Liver (tissue), 9 donors: ENCODE measurements around the gene ITCH. TPM values are rescaled to one million over a fixed set of nuclear protein-coding genes. Genes with fewer than 3 reads are reported as not detected.
A peak's percentile ranks its signal among the peaks of the same experiment; 100 is the strongest.
"Not testable (repeated sequence)": the region's sequence is repeated elsewhere in the genome, so short reads cannot be mapped to it uniquely, and the experiment has no call there.

Source experiments
- DNase-seq: peaks from one replicate; pipeline ENCODE4 v3.0.0-alpha.2; 2017; ENCODE audit warnings: low spot score
- H3K27ac ChIP-seq, 2 donors: one replicate each; pipeline ENCODE4 v1.7.0; 2013; ENCODE audit warnings: inconsistent platforms in 2 of 2, low read length in 2 of 2, control low read depth in 1 of 2, low read depth in 1 of 2, mild to moderate bottlenecking in 1 of 2
- H3K27me3 ChIP-seq, 4 donors: one replicate each; pipeline versions ENCODE4 v1.6.1 to v1.7.0; 2013; ENCODE audit warnings: low read length in 3 of 4, inconsistent platforms in 1 of 4, mild to moderate bottlenecking in 1 of 4, moderate library complexity in 1 of 4; ENCODE audit not compliant: control insufficient read depth in 4 of 4, insufficient read depth in 4 of 4
- H3K36me3 ChIP-seq, 4 donors: one replicate each; pipeline versions ENCODE4 v1.6.1 to v1.7.0; 2013; ENCODE audit warnings: low read length in 3 of 4, mild to moderate bottlenecking in 3 of 4, low read depth in 1 of 4, moderate library complexity in 1 of 4; ENCODE audit not compliant: control insufficient read depth in 4 of 4, insufficient read depth in 3 of 4
- H3K4me1 ChIP-seq, 4 donors: one replicate each; pipeline versions ENCODE4 v1.6.1 to v1.7.0; 2013; ENCODE audit warnings: low read length in 3 of 4, mild to moderate bottlenecking in 3 of 4, moderate library complexity in 1 of 4; ENCODE audit not compliant: control insufficient read depth in 4 of 4, insufficient read depth in 4 of 4
- H3K4me3 ChIP-seq, 3 donors: one replicate each; pipeline versions ENCODE4 v1.6.1 to v1.7.0; 2013; ENCODE audit warnings: low read length in 3 of 3, control low read depth in 1 of 3, low read depth in 1 of 3, mild to moderate bottlenecking in 1 of 3
- H3K9ac ChIP-seq, 2 donors: one replicate each; pipeline ENCODE4 v1.7.0; 2013; ENCODE audit warnings: low read length in 2 of 2, mild to moderate bottlenecking in 2 of 2, moderate library complexity in 2 of 2, control low read depth in 1 of 2, low read depth in 1 of 2
- H3K9me3 ChIP-seq, 4 donors: one replicate each; pipeline versions ENCODE4 v1.6.1 to v1.7.0; 2013; ENCODE audit warnings: low read length in 3 of 4; ENCODE audit not compliant: control insufficient read depth in 4 of 4
- ATF3 ChIP-seq: IDR thresholded peaks from 2 replicates; pipeline ENCODE4 v1.6.1; 2016; ENCODE audit warnings: antibody characterized with exemption
- CTCF ChIP-seq: fragments of 150-350 bp; IDR thresholded peaks from 2 replicates; pipeline ENCODE4 v1.5.1; 2017; ENCODE audit warnings: improper control_type of control experiment, low read depth, low read length; ENCODE audit not compliant: missing input control
- FOXA1 ChIP-seq: IDR thresholded peaks from 2 replicates; pipeline ENCODE4 v1.6.1; 2016; ENCODE audit warnings: antibody characterized with exemption
- FOXA2 ChIP-seq: IDR thresholded peaks from 2 replicates; pipeline ENCODE4 v1.6.1; 2016; ENCODE audit warnings: antibody characterized with exemption
- GABPA ChIP-seq, 2 donors: IDR thresholded peaks in 1 of 2; conservative IDR thresholded peaks in 1 of 2; 2 replicates each; pipeline ENCODE4 v1.6.1; 2016; ENCODE audit warnings: antibody characterized with exemption in 2 of 2, mild to moderate bottlenecking in 1 of 2, moderate library complexity in 1 of 2
- HNF4A ChIP-seq, 2 donors: conservative IDR thresholded peaks; 2 replicates each; pipeline ENCODE4 v1.6.1; 2016; ENCODE audit warnings: antibody characterized with exemption in 2 of 2, mild to moderate bottlenecking in 2 of 2
- HNF4G ChIP-seq: IDR thresholded peaks from 2 replicates; pipeline ENCODE4 v1.6.1; 2016; ENCODE audit warnings: antibody characterized with exemption
- JUND ChIP-seq, 2 donors: IDR thresholded peaks; 2 replicates each; pipeline ENCODE4 v1.6.1; 2016; ENCODE audit warnings: antibody characterized with exemption in 2 of 2
- MAX ChIP-seq: IDR thresholded peaks from 2 replicates; pipeline ENCODE4 v1.6.1; 2016; ENCODE audit warnings: antibody characterized with exemption
- NR2F2 ChIP-seq: IDR thresholded peaks from 2 replicates; pipeline ENCODE4 v1.6.1; 2016; ENCODE audit warnings: antibody characterized with exemption
- RXRA ChIP-seq, 2 donors: IDR thresholded peaks; 2 replicates each; pipeline ENCODE4 v1.6.1; 2017 to 2018; ENCODE audit warnings: antibody characterized with exemption in 2 of 2, mild to moderate bottlenecking in 1 of 2
- SP1 ChIP-seq: IDR thresholded peaks from 2 replicates; pipeline ENCODE4 v1.6.1; 2018; ENCODE audit warnings: antibody characterized with exemption, mild to moderate bottlenecking
- YY1 ChIP-seq: IDR thresholded peaks from 2 replicates; pipeline ENCODE4 v1.6.1; 2016; ENCODE audit warnings: antibody characterized with exemption, mild to moderate bottlenecking
- ZBTB33 ChIP-seq: IDR thresholded peaks from 2 replicates; pipeline ENCODE4 v1.6.1; 2016; ENCODE audit warnings: antibody characterized with exemption
- WGBS: extraction: QIAGEN DNeasy Blood & Tissue Kit; methylation state at CpG from one replicate; pipeline ENCODE4 v1.1.7; 2013; 5-methylcytosine and 5-hydroxymethylcytosine counted together
- polyA plus RNA-seq, 2 donors: library from polyadenylated mRNA; stranded (reverse) in 1 of 2; unstranded in 1 of 2; fragments of 200-250 nt in 1 of 2; fragments of >200 nt in 1 of 2; fragmentation: Nextera tagmentation in 1 of 2; extraction: Ambion mirVana in 1 of 2; gene quantifications; one replicate each; pipeline versions ENCODE4 v1.2.1 to v1.2.3, GENCODE V29; 2013 to 2015
- total RNA-seq, 2 donors: library from RNA; depleted of rRNA; stranded (reverse); fragments of >200 nt; gene quantifications; one replicate each; pipeline ENCODE4 v1.2.3, GENCODE V29; 2014
- donor health status: healthy.
- donor health status: healthy.
- donor health status: healthy.
- donor health status: healthy.
- donor health status: healthy.

The ITCH gene
- total and polyA plus RNA-seq, 4 donors, result 14.3 to 85.3 (median 25.8) TPM

- Histone ChIP-seq H3K9ac (no peak overlapping the region), H3K27ac (no peak overlapping the region), H3K27me3 (no peaks in the 10 kb centered on the region), H3K36me3 (peaks cover 2 to 12% (median 10%) of the 10 kb centered on the region in 4 donors), H3K4me1 (peaks cover 16 to 34% (median 22%) of the 10 kb centered on the region in 4 donors), H3K9me3 (no peaks in the 10 kb centered on the region), H3K4me3 (no peak overlapping the region)
- 94% methylated on average over 5 of the region's 5 CpGs for WGBS
- no peak for TF ChIP-seq NR2F2
- DNase-seq, result no peak
Observed at GRCh38 chr20:34396408-34396807, 33.3 kb downstream of the ITCH start.

- no peak for DNase-seq
- WGBS, result 79% methylated on average over 9 of the region's 9 CpGs
- Histone ChIP-seq H3K9ac (no peak overlapping the region), H3K36me3 (peaks cover 2 to 12% (median 10%) of the 10 kb centered on the region in 4 donors), H3K27me3 (no peaks in the 10 kb centered on the region), H3K4me3 (no peak overlapping the region), H3K4me1 (peaks cover 19 to 41% (median 27%) of the 10 kb centered on the region in 4 donors), H3K9me3 (no peaks in the 10 kb centered on the region), H3K27ac (no peak overlapping the region)
- TF ChIP-seq HNF4A (conservative IDR thresholded peaks at IDR 0.05), result peak in 1 of 2 donors; percentile 52
- no peak for TF ChIP-seq HNF4G
- TF ChIP-seq YY1, result no peak
- no peak for TF ChIP-seq ATF3
- peak in 1 of 2 donors; percentile 52 for TF ChIP-seq RXRA (IDR thresholded peaks at IDR 0.05)
- peak in 1 of 2 donors; percentile 15 for TF ChIP-seq JUND (IDR thresholded peaks at IDR 0.05)
- TF ChIP-seq NR2F2, result peak; percentile 14
- peak; percentile 12 for TF ChIP-seq SP1
Observed at GRCh38 chr20:34397096-34397495, 34.0 kb downstream of the ITCH start.

- not testable (repeated sequence) for H3K27me3 ChIP-seq, H3K9me3 ChIP-seq, H3K9ac ChIP-seq, H3K36me3 ChIP-seq, DNase-seq, H3K4me3 ChIP-seq
- peaks cover 23 to 68% (median 56%) of the 10 kb centered on the region in 4 donors for H3K4me1 ChIP-seq
- 83% methylated on average over 6 of the region's 6 CpGs for WGBS
- H3K27ac ChIP-seq, result peak overlapping the region in 1 of 2 donors; percentile 13
Observed at GRCh38 chr20:34400776-34401175, 37.7 kb downstream of the ITCH start.

- Histone ChIP-seq H3K9ac (no peak overlapping the region), H3K4me3 (no peak overlapping the region), H3K27ac (peak overlapping the region; percentile 30 to 40), H3K36me3 (no peaks in the 10 kb centered on the region), H3K9me3 (no peaks in the 10 kb centered on the region), H3K27me3 (no peaks in the 10 kb centered on the region), H3K4me1 (peaks cover 30 to 72% (median 60%) of the 10 kb centered on the region in 4 donors)
- no peak for DNase-seq
- TF ChIP-seq ZBTB33 (no peak), SP1 (no peak), FOXA2 (no peak), HNF4A (conservative IDR thresholded peaks at IDR 0.05) (peak in 1 of 2 donors; percentile 39), MAX (no peak), GABPA (IDR thresholded peaks at IDR 0.05 in 1 of 2, conservative IDR thresholded peaks at IDR 0.05 in 1 of 2) (no peak), CTCF (no peak), FOXA1 (no peak)
- WGBS, result 58% methylated on average over 8 of the region's 8 CpGs
Observed at GRCh38 chr20:34401741-34402455, 38.8 kb downstream of the ITCH start.
